TTC549 (cell line): ENCODE results near the gene TESK2.
"Not testable (repeated sequence)": the region's sequence is repeated elsewhere in the genome, so short reads cannot be mapped to it uniquely, and the experiment has no call there.

Experiments used
- FAIRE-seq: peaks from 2 replicates; lab custom pipeline; 2012; peaks lifted over from hg19 to GRCh38; lab: Jason Lieb, UNC

TESK2 gene

GRCh38 chr1:45490626-45491486 is at the start of gene TESK2:
TSS of gene TESK2 (minus strand) at chr1:45491163. CDS start at chr1:45457785, 33,378 bp downstream.
- no peak for FAIRE-seq

GRCh38 chr1:45536886-45537285 is 45.9 kb upstream of the TESK2 start:
- no peak for FAIRE-seq

GRCh38 chr1:45535988-45536766 is 45.2 kb upstream of the TESK2 start:
- no peak for FAIRE-seq

- FAIRE-seq, result no peak
Measured at GRCh38 chr1:45531873-45532272, 40.9 kb upstream of the TESK2 start.

- no peak for FAIRE-seq
Measured at GRCh38 chr1:45530632-45531135, 39.7 kb upstream of the TESK2 start.

- no peak for FAIRE-seq
Measured at GRCh38 chr1:45526135-45526644, 35.2 kb upstream of the TESK2 start.

GRCh38 chr1:45523975-45524374 is 33.0 kb upstream of the TESK2 start:
- FAIRE-seq, result not testable (repeated sequence)

- FAIRE-seq, result not testable (repeated sequence)
Measured at GRCh38 chr1:45523516-45523915, 32.6 kb upstream of the TESK2 start.

- no peak for FAIRE-seq
Measured at GRCh38 chr1:45522324-45523104, 31.6 kb upstream of the TESK2 start.

- no peak for FAIRE-seq
Measured at GRCh38 chr1:45521413-45522323, 30.7 kb upstream of the TESK2 start, which contains the start of gene PRDX1. TSS of gene PRDX1 (minus strand) at chr1:45521884. CDS start at chr1:45519043, 2,841 bp downstream.

GRCh38 chr1:45519774-45520173 is 28.8 kb upstream of the TESK2 start:
- FAIRE-seq, result not testable (repeated sequence)

- FAIRE-seq, result no peak
Measured at GRCh38 chr1:45518910-45519309, 27.9 kb upstream of the TESK2 start.

- FAIRE-seq, result not testable (repeated sequence)
Measured at GRCh38 chr1:45518366-45518765, 27.4 kb upstream of the TESK2 start.

GRCh38 chr1:45516465-45516864 is 25.5 kb upstream of the TESK2 start:
- no peak for FAIRE-seq

- FAIRE-seq, result no peak
Measured at GRCh38 chr1:45516036-45516435, 25.1 kb upstream of the TESK2 start.

GRCh38 chr1:45513532-45514260 is 22.7 kb upstream of the TESK2 start:
- not testable (repeated sequence) for FAIRE-seq

- FAIRE-seq, result no peak
Measured at GRCh38 chr1:45512641-45513054, 21.7 kb upstream of the TESK2 start.

GRCh38 chr1:45510972-45511527 is 20.1 kb upstream of the TESK2 start:
- no peak for FAIRE-seq

GRCh38 chr1:45510036-45510971 is 19.3 kb upstream of the TESK2 start:
- no peak for FAIRE-seq
